ENCODE measurements around the gene GLIPR2.
"Not testable (repeated sequence)": the region's sequence is repeated elsewhere in the genome, so short reads cannot be mapped to it uniquely, and the experiment has no call there.

GLIPR2 gene

DNA sequence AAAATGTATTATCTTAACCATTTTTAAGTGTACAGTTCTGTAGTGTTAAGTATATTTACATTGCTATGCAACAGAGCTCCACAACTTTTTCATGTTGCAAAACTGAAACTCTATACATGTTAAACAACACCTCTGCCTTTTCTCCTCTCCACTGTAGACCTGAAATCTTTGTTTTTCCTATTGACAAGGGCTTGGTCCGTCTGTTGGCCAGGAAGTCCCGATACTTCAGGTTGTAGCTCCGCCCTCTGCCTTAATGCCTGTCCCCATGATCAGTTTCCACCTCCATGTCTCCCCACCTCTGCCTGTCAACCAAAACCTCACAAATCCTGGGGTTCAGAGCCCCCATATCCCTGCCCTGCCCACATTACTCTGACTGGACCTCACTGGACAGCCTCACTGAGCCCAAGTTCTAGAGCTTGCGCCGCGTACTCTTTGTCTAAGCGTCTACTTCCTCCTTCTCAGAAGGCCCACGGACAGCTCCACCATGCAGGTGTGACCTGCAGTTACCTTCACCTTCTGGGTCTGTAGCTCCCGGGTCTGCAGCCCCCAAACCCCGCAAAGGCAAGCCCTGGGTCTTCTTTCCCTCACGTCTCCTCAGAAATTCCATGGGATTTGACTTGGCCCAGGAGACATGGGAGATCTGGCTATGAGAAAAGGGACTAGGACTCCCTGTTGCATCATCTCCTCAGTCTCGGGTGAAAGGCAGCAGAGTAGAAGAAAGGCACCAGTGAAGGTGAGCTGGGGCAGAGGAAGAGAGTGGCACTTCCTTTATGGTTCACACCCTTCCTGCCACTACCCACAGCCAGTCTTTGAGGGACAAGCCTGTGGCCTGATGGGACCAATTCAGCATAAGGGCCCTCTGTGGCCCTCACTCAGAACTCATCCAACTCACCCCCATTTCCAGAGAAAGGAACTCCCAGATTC, 8.0 kb downstream of the GLIPR2 start:
- DNase-seq (no peak), ATAC-seq (peak; percentile 11)

DNA sequence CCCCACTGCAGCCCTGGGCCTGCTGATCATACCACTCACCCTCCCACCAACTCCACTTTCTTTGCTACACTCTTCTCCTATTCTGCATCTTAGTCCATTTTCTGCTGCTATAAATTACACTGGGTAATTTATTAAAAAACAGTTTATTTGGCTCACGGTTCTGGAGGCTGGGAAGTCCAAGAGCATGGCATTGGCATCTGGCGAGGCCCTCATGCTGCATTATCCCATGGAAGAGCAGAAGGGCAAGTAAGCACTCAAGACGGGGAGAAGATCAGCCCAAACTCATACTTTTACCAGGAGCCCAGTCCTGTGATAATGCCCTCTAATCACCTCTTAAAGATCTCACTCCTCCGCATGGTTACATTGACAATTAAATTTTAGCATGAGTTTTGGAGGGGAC, 9.4 kb downstream of the GLIPR2 start:
- DNase-seq = no peak
- no peak for ATAC-seq

DNA sequence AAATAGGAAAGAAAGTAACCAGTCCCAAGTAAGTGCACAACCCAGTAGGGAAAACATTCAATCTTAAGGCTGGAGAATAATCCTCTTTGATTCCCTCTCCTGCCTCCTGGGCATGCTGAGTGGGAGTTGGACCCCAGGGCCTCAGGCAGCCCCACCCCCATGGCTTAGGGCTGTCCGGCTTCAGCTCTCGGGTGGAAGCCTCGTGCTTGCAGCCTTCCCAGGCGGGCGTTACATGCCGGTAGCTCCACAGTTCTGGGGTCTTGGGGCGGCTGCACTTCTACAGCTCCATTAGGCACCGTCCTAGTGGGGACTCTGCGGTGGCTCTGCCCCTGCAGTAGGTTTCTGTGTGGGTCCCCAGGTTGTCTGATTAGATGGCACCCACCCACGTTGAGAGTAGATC, 10.1 kb downstream of the GLIPR2 start:
- ATAC-seq (no peak), DNase-seq (no peak)

DNA sequence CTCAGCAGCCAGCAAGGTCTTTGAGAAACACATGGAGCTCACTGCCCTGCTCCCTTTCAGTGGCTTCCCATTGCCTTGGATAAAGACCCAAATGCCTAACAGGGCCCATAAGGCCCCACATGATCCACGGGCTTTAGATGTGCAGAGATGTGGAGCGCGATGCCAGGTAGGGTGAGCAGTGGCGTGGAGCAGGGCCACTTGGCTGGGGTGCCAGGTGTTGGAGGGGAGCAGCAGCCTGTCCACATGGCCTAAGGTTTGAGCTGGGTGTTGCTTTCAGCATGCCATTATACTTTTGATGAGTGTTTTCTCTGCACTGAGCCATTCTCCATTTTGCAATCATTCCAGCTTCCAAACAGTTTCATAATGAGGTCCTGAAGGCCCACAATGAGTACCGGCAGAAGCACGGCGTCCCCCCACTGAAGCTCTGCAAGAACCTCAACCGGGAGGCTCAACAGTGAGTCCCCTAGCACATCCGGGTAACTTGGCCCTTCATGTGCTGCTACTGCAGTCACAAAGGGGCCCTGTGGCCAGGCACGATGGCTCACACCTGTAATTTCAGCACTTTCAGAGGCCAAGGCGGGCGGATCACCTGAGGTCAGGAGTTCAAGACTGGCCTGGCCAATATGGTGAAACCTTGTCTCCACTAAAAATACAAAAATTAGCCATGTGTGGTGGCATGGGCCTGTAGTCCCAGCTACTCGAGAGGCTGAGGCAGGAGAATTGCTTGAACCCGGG, 11.1 kb downstream of the GLIPR2 start:
- DNase-seq (no peak), ATAC-seq (no peak)

DNA sequence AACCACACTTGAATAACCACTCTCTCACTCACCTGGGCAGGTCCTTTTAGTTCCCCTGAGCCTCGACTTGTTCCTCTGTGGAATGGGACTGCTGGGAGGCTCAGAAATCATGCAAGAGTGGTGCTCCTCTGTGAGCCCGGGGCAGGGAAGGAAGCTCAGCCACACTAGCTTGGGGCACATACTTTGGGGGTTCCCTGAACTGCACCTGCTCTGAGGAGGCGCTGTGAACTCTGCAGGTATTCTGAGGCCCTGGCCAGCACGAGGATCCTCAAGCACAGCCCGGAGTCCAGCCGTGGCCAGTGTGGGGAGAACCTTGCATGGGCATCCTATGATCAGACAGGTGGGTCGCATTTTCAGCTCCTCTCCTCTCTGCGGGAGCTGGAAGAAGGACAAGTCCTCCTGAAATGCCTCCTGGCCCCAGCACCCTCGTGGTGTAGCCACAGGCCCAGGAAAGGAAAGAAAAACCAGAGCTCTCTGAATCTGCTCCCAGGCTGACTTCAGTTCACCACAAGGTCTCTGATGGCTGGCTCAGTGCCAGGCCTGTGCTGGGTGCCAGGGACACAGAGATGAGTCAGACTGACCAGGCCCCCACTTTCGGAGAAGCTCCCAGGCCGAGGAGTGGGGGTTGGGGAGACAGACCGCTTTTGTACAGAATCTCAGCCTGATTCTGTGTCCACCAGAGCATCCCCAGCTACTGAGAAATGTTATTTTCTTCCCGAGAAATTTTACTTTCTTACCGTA, 11.9 kb downstream of the GLIPR2 start:
- ATAC-seq (peak; percentile 57), DNase-seq (peak; percentile 88)

DNA sequence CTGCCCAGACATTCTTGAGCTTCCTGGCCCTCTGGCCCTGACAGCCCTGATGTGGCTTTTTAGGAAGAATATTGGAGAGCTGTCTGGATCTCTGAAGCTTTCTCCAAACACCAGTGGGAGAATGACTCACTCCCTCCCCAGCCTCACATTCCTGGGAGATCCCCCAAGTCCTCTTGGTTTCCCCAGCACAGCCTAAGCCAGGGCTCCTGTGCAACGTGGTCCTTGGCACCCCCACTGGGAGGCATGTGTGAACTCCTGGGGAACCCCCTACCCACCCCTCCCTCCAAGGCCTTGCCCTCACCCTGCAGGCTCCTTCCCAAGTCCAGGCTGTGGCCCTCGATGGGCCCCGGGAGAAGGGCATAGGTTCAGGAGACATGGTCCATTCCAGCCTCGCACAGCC, 12.7 kb downstream of the GLIPR2 start:
- ATAC-seq = no peak
- DNase-seq = no peak

DNA sequence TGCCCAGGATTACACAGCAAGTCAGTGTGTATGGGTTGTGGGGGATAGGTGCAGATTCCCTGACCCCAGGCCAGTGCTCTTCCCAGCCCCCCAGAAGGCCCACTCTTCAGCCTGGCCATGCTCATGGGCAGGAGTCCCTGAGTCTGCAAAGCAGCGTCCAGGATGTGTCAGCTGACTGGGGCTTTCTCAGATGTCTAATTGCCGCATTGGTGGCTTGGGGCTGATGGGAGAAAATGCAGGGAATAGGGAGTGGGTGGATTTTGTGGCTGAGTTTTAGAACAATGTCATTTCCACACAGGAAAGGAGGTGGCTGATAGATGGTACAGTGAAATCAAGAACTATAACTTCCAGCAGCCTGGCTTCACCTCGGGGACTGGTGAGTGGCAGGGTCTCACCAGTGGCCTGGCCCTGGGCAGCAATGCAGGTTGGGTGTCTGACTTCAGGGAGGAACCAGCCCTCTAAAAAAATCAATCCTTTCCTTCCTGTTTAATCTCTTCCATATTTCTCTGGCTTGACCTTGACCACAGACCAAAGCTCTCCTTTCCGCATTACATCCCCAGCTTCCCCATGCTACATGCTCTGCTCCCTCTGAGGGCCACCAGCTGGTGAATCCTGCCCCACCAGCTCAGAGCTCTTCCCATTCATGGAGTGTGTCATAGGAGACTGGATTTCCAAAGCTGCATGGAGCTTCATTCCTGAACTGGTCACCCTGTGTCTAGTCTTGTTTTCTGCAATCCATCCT, 14.2 kb downstream of the GLIPR2 start:
- DNase-seq = no peak

DNA sequence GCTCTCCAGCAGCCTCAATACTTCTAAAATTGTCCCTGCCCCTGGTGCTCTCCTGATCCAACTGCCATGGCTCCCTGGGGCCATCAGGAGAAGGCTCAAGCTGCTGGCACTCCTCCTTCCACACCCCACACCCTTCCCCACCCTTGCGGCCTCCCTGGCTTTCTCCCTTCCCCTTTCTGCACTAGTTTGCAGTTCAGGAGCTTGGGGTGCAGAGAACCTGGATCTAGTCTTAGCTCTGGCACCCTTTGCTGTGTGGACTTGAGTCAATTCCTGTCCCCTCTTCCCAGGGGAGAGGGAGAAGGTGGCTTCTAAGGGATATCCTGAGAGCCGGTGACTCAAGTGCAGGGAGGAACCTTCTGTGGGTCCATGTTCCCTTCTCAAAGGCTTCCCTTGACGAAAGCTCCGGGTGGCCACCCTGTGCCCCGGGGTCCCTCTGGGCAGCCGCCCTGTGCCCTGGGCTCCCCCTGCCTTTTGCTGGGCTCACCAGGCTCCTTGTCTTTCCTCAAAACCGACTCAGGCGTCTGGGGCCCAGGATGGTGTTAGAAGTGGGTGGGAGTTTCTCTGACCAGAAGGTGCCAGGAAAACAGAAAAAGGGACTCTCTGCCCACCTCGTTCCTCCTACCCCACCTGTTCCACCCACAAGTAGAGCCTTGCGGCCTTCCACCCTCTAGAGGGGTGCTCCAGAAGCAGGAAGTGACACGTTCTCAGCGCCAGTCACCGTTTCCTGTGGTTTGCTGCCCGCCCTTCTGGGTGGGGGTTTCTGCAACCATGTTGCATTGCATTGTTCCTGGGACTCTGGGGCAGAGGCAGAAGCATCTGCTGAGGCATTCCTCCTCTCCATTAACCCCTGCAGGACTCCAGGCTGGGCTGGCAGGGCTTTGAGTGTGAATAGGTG, 15.0 kb downstream of the GLIPR2 start:
- peak; percentile 87 for DNase-seq
- ATAC-seq = peak; percentile 87

More for the DNA sequence above, 14.2 kb downstream of the GLIPR2 start:
- ATAC-seq = no peak

DNA sequence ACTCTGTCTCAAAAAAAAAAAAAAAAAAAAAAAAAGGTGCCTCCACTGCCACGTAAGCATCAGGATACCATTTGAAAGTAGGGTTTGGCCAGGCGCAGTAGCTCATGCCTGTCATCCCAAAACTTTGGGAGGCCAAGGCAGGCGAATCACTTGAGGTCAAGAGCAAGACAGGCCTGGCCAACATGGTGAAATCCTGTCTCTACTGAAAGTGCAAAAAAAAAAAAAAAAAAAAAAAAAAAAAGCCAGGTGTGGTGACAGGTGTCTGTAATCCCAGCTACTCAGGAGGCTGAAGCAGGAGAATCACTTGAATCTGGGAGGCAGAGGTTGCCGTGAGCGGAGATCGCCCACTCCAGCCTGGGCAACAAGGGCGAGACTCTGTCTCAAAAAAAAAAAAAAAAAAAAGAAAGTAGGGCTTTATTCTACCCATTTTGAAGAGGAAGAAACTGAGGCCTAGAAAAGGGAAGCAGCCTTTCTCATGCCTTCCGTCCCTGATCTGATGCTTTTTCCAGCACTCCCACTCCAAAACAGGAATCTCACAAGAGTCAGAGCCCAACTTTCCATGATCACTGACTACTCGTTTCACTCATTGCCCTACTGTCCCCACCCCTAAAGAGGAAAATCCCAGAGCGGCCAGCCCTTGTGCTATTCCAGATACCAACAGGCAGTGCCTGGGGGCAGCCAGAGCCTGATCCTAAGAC, 16.4 kb downstream of the GLIPR2 start:
- no peak for DNase-seq
- ATAC-seq = no peak

DNA sequence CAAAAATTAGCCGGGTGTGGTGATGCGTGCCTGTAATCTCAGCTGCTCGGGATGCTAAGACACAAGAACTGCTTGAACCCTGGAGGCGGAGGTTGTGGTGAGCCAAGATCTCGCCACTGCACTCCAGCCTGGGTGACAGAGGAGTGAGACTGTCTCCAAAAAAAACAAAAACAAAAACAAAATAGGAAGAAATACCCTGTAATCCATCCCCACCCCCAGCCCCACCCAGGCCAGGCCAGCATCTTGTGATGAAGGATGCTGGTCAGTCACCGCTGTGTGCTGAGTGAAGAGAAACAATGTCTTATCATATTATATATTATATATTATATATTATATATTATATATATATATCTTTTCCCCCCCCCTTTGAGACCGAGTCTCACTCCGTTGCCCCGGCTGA, 17.2 kb downstream of the GLIPR2 start:
- ATAC-seq (no peak), DNase-seq (no peak)

DNA sequence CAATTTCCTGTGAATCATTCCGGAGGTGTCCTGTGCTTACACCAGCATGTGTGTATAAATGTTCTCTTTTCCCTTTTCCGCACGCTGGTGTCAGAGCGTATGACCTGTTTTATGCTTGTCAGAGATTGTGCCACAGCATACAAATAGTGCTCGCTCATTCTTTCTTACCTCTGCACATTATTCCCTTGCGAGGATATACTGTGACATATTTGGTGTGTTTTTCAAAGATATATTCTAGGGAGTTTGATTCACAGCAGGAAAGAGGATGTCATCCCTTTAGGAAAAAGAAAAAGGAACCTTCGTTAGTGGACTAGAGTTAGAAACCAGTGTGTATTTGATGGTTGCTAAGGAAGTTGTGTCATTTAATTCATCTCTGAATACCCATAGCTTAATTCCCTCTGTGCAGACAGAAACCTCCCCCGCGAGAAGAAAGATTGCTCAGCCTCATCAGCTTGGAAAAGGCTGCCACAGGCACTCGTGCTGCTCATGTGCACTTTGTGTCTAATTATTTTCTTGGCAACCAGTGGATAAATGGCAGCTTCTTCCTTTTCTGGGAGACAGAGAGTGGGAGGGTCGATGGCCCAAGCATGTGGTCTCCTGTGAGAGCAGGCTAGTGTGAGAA, 17.9 kb downstream of the GLIPR2 start:
- ATAC-seq = no peak
- DNase-seq = no peak

DNA sequence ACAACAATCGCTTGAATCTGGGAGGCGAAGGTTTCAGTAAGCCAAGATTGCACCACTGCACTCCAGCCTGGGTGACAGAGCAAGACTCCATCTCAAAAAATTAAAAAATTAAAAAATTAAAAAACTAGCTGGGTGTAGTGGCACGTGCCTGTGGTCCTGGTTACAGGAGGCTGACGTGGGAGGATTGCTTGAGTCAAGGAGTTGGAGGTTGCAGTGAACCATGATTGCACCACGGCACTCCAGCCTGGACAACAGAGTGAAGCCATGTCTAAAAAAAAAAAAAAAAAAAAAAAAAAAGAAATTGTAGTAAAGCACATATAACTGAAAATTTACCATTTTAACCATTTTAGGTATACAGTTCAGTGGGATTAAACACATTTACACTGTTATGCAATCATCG, 19.6 kb downstream of the GLIPR2 start:
- ATAC-seq = no peak
- no peak for DNase-seq

DNA sequence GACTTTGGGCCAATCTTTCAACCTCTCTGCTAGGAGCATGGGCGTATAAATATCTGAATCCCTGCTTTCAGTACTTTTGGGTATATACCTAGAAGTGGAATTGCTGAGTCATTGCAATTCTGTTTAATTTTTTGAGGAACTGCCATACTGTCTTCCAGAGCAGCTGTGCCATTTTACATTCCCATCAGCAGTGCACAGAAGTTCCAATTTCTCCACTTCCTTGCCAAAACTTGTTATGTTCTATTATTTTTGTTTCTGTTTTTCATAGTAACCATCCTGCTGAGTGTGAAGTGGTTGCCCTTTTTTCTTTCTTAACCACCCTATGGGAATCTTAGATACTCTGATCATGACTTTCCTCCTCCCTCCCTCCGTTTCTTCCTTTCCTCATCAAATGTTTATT, 21.6 kb downstream of the GLIPR2 start:
- DNase-seq (no peak), ATAC-seq (no peak)

DNA sequence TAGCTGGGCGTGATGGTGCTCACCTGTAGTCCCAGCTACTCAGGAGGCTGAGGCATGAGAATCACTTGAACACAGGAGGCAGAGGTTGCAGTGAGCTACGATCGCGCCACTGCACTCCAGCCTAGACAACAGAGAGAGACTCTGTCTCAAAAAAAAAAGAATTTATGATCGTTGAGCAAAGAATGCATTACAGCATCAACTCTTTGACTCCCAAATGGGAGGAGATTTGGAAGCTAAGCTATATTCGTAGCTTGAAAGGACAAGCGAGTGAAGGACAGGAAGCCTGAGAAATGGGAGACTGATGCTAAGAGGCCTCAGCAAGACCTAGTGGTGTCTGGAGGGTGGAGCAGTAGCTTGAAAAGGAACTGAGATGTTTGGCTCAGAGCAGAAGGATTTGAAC, 22.4 kb downstream of the GLIPR2 start:
- ATAC-seq (no peak), DNase-seq (no peak)

DNA sequence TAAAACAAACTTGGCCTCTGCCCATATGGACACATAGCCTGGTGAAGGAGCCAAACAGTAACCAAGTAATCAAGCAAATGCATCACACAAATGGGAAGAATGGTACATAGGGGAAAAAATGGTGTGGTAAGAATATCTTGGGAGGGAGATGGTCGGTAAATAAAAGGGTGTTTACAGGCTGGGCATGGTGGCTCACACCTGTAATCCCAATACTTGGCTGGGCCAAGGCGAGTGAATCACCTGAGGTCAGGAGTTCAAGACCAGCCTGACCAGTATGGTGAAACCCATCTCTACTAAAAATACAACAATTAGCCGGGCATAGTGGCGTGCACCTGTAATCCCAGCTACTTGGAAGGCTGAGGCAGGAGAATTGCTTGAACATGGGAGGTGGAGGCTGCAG, 23.0 kb downstream of the GLIPR2 start:
- ATAC-seq, DNase-seq: not testable (repeated sequence)

DNA sequence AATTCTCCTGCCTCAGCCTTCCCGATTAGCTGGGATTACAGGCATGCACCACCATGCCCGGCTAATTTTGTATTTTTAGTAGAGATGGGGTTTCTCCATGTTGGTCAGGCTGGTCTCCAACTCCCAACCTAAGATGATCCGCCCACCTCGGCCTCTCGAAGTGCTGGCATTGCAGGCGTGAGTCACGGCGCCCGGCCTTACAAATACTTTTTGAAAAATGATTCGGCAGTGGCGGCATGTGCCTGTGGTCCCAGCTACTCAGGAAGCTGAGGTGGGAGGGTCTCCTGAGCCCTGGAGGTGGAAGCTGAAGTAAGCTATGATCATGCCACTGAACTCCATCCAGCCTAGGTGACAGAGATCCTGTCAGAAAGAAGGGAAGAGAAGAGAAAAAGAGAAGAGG, 23.6 kb downstream of the GLIPR2 start:
- not testable (repeated sequence) for DNase-seq, ATAC-seq

DNA sequence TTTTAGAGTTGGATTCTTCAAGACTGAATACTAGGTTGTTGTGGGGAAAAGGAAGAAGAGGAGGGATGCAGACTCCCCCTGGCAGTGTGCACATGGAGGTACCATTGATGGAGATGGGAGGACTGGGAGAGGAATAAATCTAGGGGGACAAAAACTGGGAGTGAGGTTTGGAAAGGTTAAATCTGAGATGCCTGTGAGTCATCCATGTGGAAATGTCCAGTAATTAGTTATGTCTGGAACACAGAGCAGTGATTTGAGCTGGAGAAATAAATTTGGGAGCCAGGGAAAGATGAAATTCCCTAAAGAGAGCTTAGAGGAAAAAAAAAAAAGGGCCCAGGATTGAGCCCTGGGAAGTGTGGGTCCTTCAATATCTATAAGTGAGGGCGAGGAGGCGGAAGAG, 24.7 kb downstream of the GLIPR2 start:
- no peak for ATAC-seq

DNA sequence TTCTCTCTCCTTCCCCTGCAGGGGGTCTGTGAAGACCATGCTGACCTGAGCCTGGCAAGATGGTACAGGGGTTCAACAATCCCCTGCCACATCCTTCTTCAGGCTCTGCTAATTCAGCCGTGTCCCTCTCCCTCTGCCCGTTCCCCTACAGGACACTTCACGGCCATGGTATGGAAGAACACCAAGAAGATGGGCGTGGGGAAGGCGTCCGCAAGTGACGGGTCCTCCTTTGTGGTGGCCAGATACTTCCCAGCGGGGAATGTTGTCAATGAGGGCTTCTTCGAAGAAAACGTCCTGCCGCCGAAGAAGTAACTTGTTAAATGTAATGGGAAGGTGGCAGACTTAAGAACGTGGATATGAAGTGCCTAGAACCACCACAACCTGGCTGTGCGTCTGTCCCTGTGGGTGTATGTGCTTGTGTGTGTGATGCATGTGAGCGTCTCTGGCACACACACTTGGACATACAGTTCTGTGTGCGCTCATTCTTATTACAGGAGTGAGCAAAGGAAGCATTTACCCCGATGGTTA, 25.7 kb downstream of the GLIPR2 start:
- DNase-seq = no peak
- no peak for ATAC-seq

More for the DNA sequence above, 24.7 kb downstream of the GLIPR2 start:
- DNase-seq = no peak

DNA sequence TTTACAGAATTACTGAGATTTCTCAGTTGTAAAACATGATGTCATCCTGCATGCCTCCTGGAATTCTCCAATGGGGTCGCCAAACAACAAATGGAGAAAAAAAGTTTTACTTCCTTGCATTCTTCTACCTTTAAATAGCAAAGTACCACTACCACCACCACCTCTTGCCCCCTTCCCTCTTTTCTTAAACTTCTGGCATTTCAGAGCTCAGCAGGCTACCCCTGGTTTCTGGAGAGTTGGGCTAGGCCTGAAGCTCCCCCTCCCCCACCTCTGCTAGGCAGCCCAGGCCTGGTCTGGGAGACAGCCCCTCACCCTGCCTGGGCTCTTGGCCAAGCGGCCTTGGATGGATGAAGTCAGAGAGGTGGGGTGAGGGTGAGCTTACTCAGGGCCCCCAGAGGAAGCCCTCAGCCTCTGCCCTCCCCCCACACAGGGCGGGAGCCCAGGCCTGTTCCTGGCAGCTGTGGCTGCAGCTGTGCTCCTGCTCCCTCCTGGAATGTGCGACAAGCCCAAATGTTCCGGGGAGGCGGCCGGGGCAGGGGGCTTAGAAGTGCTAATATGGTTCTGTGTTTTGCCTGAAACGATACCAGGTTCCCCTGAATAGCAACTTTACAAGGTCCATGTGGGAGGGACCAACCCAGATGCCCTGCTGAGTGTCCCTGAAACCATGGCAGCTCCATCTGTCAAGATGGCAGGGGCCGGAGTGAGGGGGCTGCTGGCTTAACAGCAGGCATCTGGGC, 26.7 kb downstream of the GLIPR2 start:
- ATAC-seq (no peak), DNase-seq (no peak)
